Epithelial cell of alveolus of lung (primary cell): Measurements from ENCODE around the gene EHD4. TPM values are rescaled to one million over a fixed set of nuclear protein-coding genes. Genes with fewer than 3 reads are reported as not detected.

ENCODE experiments used
- total RNA-seq: library from RNA; depleted of rRNA; stranded (reverse); fragments of >200 nt; gene quantifications from 2 replicates; pipeline ENCODE4 v1.2.1, GENCODE V29; 2015

Gene EHD4
- total RNA-seq = 5.7 and 44.1 TPM in 2 replicates

DNA sequence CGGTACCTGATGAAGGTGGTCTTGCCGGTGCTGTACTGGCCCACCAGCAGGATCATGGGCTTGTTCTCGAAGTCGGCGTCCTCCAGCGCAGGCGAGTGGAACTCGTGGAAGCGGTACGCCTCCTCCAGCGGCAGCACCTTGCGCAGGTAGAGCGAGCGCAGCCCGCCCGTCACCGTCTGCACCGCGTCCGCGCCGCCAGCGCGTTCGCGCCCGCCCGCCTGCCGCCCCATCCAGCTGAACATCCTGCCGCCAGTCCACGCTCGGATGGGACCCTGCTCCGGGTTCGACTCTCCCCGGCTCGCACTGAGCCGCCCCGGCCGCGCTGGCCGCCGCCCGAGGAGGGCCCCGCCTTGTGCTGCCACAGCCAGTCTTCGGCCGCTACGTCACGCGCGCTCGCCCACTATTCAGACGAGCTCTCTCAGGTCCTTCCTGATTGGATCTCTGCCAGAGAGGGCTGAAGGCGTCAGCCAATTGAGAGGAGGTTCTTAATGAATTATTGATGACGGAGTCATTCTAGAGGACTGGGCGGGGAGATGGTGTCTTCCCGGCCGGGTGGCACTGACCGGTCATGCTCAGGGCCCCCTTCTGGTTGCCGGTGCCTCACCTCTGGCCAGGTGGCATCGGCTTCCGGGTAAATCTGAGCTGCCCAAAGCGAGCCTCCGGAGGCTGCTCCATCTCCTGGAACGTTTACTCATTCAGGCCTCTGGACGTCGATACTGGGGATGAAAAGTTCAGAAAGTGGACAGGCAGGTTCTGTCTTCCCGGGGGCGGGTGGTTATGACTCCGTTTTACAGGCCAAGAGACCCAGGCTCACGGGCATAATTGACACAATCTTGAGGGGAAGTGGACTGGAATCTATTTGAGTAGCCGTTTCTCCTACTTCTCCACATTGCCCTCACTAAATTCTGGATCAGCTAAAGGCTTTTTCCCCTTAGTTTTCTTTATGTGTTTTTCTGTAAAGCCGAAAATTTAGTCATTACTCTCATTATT, at the start of gene EHD4:
EHD4 (minus strand) TSS at position 305 of the 990 bp plus-strand sequence; CDS start at position 242, 63 bp downstream.

DNA sequence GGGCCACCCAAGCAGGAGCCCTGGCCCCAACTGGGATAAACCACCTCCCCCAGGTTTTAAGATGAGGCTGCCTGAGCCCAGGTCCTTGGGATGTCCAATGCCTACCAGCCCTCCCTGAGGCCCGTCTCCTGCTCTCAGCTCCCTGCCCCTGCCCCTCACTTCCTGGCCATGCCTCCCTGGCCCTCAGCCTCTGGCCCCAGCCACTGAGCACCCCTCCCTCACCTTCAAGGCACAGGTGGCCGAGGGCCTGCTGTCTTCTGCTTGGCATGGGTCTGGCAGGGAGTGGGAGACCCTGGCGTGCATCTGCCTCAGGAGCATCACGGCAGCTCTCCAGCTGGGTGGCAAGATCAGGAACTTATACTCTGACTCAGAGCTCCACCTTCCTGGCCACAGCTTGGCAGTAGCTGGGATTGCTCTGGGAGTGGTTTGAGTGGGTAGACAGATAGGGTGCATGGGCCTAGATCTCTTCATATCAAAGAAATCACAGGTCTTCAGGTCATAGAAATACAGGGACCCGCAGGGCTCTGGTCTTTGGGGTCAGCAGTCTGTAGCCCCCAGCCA, 48.4 kb upstream of the EHD4 start, which contains the start of gene PLA2G4E:
PLA2G4E (minus strand) TSS at position 330 of the 561 bp plus-strand sequence; CDS start at position 318, 12 bp downstream.

GRCh38 chr15:41893422-41894250, 78.7 kb downstream of the EHD4 start, which contains the start of gene SPTBN5:
SPTBN5 (minus strand) TSS chr15:41894053; CDS start chr15:41893497, 556 bp downstream.

Other genes with a start within 250 kb of the EHD4 start
- gene MAPKBP1, start 198.1 kb downstream of the EHD4 start, total RNA-seq = 7.1 and 8.2 TPM in 2 replicates
- gene JMJD7, start 144.5 kb downstream of the EHD4 start, total RNA-seq = 4.4 and 6.1 TPM in 2 replicates
- under 0.01 and 0.32 TPM in 2 replicates for gene PLA2G4B, start 133.7 kb downstream of the EHD4 start, total RNA-seq
- under 0.01 and 0.24 TPM in 2 replicates for gene SPTBN5, start 78.5 kb downstream of the EHD4 start, total RNA-seq
- not detected in 2 replicates for gene PLA2G4E, start 48.5 kb upstream of the EHD4 start, total RNA-seq
- not detected in 2 replicates for gene PLA2G4D, start 122.0 kb upstream of the EHD4 start, total RNA-seq
- gene PLA2G4F, start 184.1 kb upstream of the EHD4 start, total RNA-seq = not detected in 2 replicates
- gene VPS39, start 235.7 kb upstream of the EHD4 start, total RNA-seq = 27.2 and 59.6 TPM in 2 replicates